DMS79 treated with DMSO at 0.1 percent for 48 hours (cell line): ENCODE measurements around the gene COPS7B.

Experiments used
- DNase-seq: peaks from one replicate; lab custom pipeline; 2025; lab: John Stamatoyannopoulos, UW

Gene COPS7B

DNA sequence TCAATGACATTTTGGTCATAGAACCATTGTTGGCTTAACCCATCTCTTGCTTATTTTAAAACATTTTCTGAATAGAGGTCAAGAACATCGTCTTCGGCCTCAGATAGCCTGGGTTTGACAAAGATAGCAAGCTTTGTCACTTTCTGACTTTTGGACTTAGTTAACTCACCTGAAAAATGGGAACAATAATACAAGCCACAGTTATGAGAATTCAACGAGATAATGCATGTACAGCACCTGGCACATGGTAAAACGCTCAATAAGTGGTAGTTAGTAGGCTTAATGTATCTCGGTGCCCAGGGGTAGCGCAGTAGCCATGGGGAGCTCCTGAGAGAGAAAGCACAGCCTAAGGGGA is 446 bp upstream of the COPS7B start:
- DNase-seq, result no peak

DNA sequence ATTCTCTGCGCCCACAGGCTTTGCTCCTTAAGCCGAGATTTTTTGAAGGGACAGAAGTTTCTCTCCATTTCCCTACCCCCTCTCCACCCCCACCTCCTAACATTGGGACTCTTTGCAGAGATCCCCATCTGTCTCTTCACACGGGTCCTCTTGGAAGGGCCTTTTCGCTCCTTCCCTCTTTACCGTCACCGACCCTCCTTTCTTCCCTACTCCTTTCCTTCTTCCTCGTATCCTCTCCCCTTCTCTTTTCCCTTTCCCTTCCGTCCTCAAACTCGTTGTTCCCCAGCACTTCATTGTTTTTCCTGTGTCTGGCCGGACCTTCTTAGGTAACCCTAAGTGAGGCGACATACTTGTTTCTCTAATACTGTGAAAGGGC is 660 bp downstream of the COPS7B start:
- no peak for DNase-seq

DNA sequence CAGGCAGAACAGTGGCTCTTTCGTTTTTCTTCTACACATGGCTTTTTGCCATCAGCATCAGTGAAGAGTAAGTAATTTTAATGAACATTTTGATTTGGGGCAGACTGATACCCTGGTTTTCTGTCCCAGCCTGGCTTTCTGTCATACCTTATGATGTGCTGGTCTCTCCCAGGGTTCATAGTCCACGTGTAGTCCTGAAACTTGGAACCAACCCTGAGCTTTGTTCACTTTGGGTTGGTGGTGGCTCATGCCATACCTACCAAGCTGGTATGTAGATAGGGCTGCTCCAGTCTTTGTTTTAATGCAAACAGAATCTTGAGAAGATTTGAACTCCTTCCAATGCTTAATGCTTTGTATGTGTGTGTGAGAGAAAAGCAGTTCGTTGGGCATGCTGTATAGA is 4.9 kb downstream of the COPS7B start:
- DNase-seq, result no peak

DNA sequence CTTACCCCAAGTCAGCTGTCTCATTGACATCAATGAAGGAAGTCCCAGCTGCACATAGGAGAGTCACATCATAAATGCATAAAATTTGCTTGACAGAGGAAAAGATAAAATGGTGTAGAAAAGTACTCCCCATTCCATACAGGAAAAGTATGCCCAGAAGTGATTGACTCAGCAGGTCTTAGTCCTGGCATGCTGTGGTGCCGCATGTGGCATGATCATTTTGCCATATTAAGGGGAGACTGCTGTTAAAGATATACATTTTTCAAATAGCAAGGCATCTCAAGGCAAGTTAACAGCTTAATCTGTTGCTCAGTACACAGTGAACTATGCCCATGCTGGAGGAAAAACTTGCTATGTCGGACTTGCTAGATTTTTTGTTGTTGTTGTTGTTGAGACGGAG is 8.1 kb downstream of the COPS7B start:
- no peak for DNase-seq

DNA sequence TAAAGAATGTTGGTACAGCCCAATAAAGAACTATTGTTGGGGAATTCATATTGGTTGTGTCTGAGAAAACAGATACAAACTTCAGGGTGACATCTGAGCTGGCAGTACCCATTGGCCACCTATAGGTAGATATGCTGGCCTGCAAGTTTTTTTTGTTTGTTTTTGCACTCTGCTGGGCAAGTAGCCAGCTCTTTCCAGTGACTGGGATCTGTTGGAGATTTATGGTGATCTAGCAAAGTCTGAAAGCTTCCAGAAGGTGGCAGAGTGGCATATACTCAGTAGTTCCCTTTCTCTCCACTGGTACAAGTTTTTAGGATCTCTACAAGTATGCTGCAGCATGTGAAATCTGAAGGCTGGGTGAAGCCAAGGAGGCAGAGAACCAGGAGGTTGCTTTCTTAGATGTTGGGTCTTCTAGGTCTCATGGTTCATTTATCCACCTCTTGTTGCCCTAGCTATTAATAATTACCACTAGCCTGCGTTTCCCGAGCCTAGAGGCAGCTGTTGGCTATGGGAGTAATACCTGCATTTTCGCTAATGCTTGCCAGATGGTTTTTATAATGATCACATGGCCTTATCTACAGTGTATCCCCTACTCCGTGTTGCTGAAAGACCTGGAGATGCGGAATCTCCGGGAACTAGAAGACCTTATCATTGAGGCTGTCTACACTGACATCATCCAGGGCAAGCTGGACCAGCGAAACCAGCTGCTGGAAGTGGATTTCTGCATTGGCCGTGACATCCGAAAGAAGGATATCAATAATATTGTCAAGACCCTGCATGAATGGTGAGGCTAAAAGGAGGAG is 9.5 kb downstream of the COPS7B start:
- DNase-seq, result peak; percentile 42

DNA sequence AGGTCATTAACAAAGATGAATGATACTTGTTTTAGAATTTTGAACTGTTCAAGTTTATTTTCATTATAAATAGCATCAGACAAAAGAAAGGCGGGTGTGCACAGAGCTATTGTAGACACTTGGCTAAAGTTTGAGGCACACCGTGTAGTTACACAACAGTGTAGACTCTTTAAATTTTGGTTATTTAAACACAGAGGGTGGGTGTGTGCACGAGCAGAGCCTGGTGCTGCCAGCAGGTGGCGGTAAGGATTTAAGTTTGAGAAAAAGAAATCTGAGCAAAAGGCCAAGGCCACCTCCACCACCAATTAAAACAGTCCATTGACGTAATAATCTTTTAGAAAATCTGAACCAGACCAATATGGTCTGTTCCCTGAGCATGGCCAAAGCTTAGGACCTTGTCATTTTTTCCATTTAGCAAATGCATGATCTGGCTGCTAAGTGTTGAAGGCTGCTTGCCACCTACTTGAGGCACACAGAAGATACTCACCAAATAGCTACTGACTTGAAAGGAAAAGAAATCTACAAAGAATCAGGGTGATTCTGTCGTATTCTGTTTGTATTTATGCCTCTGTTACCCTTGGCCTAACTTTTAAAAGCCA is 14.3 kb downstream of the COPS7B start:
- DNase-seq, result peak; percentile 9

DNA sequence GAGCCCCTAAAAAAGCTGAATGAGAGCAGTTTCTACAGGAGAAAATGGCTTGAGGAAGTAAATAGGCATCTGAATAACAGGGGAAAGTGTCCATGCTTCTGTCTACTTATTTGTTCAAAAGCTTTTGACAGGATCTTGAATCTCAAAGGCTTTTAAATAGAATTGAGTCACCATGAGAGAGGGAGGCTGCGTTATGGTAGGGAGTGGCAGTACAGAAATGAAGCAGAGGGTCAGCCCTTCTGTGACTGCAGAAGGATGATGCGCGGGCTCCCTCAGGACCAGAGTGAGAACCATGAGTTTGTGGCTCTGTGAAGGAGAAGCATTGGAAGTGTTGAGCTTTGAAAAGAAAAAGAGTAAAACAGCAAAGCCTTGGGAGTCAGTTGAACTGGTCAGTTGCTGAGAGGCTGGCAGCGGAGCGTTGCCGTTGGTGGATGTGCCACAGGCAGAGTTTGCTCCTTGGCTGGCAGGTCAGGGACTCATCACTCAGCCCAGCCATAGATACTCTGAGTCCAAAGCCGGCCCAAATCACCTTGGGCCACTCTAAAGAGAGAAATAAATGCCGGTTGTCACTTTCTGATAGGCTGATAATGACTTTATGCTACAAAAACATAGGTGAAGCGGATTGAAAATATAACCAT is 17.4 kb downstream of the COPS7B start:
- DNase-seq, result no peak

DNA sequence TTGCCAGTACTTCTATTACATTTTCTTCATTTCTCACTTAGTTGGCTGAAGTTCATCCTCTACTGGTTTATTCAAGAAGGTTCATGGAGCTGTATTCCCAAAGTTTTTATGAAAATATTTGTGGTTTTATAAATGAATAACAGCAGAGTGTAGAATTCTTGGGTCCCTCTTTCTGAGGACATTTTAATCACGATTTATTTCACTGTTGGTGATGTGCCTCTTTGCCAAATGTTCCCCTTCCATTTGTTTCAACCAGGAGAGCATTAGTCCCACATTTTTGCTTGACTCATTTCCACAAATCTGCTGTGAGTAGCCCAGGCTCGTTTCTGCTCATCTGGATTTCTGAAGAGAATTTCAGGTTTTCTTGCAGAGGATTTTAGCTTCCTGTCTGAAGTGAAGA is 20.8 kb downstream of the COPS7B start:
- no peak for DNase-seq

DNA sequence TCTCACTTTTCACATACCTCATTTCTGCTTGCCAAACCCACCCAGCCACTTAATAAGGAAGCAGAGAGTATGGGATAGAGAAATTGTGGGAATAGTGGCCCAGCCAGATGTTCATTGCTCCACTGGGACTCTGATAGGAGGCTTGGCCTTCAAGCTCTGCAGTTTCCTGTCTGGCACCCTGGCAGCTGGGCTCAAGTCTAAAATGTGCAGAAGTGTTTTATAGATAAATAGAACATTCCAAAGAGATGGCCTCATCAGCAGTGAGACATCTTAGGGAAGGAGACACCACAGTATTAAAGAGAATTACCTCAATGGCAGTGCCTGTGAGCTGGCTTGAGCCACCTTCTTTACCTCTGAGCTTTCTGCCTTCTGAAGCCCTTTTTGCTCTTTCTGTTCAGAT is 24.7 kb downstream of the COPS7B start:
- no peak for DNase-seq

DNA sequence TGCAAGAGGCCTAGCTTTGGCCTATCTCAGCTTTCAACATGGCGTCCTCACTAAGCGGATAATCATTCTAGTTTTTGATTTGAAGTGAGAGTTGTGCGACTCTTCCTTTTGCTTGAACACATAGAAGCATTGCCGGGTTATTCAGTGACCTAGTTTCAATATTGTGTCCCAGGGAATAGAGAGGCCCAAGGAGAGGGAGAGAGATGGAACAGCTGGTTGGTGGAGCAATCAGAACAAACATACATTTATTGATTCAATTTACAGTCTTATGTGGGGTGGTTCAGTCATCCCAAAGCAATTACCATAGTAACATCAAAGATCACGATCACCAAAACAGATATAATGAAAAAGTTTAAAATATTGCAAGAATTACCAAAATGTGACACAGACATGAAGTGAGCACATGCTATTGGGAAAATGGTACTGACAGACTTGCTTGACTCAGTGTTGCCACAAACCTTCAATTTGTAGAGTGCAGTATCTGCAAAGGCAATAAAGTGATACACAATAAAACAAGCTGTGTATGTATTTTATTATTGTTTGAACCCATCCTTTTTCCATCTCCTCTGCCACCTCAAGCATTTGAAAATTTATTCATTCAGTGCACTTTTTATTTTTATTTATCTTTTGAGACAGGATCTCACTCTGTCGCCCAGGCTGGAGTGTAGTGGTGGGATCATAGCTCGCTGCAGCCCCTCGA is 30.2 kb downstream of the COPS7B start:
- no peak for DNase-seq

DNA sequence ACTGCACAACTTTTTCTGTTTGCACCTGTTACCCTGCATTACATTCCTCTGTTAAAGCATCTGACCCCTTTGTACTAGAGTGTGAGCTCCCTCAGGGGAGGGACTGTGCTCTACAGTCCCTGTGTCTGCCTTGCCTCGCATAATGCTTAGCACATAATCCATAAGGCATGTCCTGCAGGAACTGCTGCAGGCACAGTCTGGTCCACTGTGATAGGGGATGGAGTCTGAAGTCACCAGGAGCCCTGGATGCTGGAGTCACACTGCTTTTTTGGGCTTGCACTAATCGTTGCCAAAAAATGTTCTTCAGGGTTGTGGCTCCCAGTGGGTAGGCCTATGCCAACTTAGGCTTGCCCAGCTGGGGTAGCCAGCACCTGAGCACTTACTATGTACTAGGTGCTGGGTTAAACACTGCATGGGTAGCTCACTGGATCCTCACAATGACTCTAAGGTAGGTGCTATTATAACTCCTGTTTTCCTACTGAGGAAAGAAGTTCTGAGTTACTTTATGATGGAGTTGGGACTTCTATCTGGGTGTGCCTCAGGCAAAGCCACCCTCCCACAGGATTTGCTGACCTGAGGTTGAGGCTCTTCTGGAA is 33.3 kb downstream of the COPS7B start:
- DNase-seq, result no peak

DNA sequence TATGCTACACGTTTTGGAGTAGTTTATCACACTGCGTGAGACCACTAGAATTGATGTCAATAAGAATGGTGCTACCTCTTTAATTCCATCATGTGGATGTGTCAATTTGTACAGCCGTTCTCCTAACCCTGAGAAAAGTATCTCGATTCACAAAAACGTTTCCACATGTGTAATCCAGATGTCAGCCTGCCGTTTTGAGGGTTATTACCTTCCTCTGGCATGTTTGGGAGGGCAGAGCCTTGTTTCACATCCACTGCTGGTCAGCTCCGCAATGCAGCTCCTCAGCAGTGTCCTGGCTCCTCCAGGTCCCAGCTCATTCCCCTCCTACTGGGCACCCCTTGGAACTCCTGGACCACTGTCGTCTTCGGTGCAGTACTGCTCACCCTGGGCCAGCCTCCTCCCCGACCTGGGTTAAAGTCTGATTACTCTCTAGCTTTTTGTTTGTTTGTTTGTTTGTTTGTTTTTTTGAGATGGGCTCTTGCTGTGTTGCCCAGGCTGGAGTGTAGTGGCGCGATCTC is 34.6 kb downstream of the COPS7B start:
- DNase-seq, result no peak

DNA sequence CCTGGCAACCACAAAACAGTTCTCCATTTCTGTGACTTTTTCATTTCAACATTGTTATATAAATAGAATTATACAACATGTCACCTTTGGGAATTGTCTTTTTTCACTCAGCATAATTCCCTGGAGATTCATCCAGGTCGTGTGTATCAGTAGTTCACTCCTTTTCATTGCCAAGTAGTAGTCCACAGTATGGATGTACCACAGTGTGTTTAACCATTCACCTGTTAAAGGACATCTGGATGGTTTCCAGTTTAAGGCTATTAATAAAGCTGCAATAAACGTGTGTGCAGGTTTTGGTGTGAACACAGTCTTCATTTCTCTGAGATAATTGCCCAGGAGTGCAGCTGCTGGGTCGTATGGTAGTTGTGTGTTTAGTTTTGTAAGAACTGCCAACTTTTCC is 35.7 kb downstream of the COPS7B start:
- DNase-seq, result no peak

DNA sequence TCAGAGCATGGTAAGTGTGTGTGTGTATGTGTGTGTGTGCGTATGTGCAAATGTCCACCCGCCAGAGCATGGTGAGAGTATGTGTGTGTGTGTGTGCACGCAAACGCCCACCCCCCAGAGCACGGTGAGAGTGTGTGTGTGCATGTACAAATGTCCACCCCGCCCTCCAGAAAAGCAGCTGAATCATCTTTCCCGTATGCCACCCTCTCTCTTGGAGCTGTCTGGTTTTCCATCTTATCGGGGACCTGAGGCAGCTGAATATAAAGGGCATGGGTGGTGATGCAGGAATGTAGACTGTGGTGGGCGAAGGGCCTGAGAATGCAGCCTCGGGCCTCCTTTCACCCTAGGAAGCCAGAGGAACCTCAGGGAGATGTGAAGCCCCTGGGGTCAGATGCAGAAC is 66.9 kb downstream of the COPS7B start:
- DNase-seq, result no peak

DNA sequence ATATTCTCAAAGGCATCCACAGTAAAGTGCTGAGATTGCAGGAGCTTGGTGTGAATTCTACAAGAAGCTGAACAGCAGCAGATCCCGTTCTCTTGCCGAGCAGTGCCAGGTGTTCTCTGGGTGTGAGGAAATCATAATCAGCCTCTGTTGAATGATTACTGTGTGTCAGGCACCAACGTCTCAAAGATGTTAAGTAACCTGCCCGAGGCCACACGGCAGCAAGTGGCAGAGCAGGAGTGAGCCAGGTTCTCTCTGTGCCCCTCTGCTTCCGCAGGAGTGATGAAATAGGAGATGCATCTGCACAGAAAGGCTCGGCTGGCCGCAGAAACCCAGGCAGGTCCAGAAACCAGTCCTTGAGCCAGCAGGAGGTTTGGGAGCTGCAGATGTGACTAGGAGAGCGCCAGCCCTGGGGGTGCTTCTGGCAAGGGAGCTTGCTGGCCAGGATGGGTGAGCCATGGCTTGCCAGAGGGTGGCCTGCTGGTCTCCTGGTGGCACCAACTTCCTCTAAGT is 68.4 kb downstream of the COPS7B start:
- peak; percentile 18 for DNase-seq

DNA sequence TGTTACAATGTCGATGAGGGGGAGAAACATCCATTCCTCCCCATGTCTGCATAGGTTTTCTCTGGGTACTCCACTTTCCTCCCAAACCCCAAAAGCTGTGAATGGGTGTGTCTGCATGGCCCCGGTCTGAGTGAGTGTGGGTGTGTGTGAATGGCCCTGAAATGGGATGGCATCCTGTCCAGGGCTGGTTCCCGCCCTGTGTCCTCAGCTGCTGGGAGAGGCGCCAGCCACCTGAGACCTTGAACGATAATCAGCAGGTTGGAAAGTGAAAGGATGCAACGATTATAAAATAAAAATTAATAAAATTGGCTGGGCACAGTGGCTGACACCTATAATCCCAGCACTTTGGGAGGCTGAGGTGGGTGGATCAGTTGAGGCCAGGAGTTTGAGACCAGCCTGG is 70.7 kb downstream of the COPS7B start:
- DNase-seq, result no peak
